HG03354 (cell line): Measurements from ENCODE around the gene SLC6A3.

Experiments
- ATAC-seq: cut with Tn5 transposase; IDR thresholded peaks from one replicate; pipeline ENCODE4 v1.9.1; 2021; ENCODE audit warnings: mild to moderate bottlenecking; ENCODE audit not compliant: unreplicated experiment, poor library complexity, severe bottlenecking

SLC6A3 gene

GRCh38 chr5:1344975-1345838 is 100.0 kb downstream of the SLC6A3 start, which contains the start of gene CLPTM1L:
Gene CLPTM1L, minus strand, starts transcription at chr5:1345099. Its CDS starts 258 bp downstream, at chr5:1344841.
- peak; percentile 80 for ATAC-seq

- ATAC-seq = peak; percentile 31
These were observed 101.0 kb downstream of the SLC6A3 start for GRCh38 chr5:1343931-1344901.

GRCh38 chr5:1343315-1343751 is 101.9 kb downstream of the SLC6A3 start:
- no peak for ATAC-seq
